SK-N-DZ (cell line): Measurements from ENCODE around the gene CPNE8. TPM values are rescaled to one million over a fixed set of nuclear protein-coding genes. Genes with fewer than 3 reads are reported as not detected.

Source experiments
- DNase-seq: peaks from one replicate; pipeline ENCODE4 v3.0.0-alpha.2; 2015; ENCODE audit warnings: low spot score
- polyA plus RNA-seq, 2 experiments: library from polyadenylated mRNA; depleted of rRNA; stranded (reverse); fragments of >200 nt; gene quantifications; 2 replicates each; pipeline ENCODE4 v1.2.3, GENCODE V29; 2014

CPNE8 gene
- polyA plus RNA-seq (2014; cell fraction: cytosol; rRNA removed), result 31.8 and 36.0 TPM in 2 replicates
- polyA plus RNA-seq (2014; cell fraction: nucleus; rRNA removed), result 37.8 and 40.3 TPM in 2 replicates

- peak; percentile 84 for DNase-seq
Observed at GRCh38 chr12:38905480-38906351, at the start of gene CPNE8. Gene CPNE8 (minus strand): TSS chr12:38905591. CDS start chr12:38905534, 57 bp downstream.

DNA sequence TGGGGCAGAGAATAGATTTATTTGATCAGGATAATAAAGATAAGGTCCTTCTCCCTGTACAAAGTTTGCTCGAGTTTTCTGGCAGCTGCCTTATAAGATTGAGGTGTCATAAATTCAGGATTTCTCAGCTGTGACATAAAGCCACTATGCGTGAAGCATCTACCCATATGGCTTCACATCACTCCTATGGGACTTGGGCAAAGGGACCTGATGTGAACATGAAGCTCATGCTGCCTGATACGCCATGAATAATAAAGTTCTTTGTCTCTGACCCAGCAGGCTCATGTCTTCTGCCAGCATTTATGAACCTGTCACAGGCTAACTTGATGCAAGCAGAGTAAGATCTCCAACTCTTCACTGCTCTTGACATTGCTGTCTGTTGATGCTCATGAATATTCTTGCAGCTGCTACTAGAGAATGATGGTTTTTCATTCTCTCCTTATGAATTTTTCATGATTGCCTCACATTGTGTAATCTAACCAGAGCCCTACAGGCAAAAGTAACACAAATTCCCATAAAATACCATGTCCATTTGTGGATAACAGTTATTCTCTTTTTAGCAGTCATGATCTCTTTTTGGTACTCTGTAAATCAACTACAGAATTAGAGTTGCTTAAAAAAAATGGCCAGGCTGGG, 49.0 kb upstream of the CPNE8 start:
- DNase-seq, result no peak

GRCh38 chr12:38949363-38949762, 44.0 kb upstream of the CPNE8 start:
- DNase-seq, result no peak

DNA sequence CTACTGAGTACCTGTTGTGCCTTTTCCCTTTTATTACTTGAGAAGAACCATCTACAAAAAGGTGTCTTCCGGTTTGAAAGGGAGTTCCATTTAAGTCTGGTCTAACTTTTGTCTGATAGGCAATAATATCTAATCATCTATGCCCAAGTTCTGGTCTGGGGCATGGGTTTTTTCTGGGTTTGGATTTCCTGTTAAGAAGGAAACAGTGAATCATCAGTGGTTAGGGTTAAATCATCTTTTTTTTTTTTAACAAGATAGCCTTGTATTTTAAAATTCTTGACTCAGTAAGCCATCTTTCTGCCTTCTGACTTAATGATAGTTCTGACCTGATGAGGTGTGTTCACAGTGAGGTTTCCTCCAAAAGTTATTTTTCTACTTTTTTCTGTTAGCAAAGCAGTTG, 29.3 kb upstream of the CPNE8 start:
- DNase-seq, result no peak

DNA sequence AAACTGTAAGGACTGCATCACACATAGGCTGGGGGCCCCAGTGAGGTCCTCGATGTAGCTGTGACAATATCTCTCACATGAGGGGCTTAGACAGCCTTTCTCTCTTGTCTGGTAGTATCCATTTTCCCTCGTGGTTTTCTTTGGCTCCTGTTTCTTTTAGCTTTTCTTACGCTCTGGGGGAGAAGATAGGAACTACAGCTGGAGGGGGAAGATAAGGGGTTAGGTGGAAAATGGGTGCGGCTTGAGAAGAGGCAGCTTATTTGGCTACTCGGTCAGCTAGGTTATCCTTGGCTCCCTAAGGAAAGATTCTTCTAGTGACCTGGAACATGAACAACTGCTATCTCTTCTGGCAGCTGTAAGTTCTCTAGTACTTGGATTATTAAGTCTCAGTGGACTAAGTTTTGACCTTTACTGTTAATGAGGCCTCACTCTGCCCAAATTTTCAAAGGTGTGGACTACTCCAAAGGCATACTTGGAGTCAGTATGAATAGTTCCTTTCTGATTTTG, 28.7 kb upstream of the CPNE8 start:
- DNase-seq, result no peak

GRCh38 chr12:38932320-38932719, 26.9 kb upstream of the CPNE8 start:
- no peak for DNase-seq

DNA sequence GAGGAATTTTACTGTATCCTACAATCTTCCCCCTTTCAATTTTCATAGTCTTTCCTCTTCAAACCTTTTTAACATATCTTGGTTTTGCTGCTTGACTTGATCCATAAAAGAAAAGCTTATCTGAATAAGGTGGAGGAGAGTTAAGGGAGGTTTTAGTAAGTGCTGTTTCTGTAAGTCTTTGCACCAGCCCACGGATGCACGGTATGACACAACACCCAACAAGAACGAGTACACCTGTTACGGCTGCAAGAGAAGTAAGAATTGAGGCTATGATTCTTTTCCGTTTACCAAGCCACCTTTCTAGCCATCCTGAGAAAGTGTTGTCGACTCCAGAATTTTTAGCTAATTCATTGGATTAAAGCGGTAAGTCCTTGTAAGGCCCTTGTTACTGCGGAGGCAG, 26.1 kb upstream of the CPNE8 start:
- no peak for DNase-seq

GRCh38 chr12:38930990-38931389, 25.6 kb upstream of the CPNE8 start:
- no peak for DNase-seq

GRCh38 chr12:38926501-38926900, 21.1 kb upstream of the CPNE8 start:
- DNase-seq, result no peak

DNA sequence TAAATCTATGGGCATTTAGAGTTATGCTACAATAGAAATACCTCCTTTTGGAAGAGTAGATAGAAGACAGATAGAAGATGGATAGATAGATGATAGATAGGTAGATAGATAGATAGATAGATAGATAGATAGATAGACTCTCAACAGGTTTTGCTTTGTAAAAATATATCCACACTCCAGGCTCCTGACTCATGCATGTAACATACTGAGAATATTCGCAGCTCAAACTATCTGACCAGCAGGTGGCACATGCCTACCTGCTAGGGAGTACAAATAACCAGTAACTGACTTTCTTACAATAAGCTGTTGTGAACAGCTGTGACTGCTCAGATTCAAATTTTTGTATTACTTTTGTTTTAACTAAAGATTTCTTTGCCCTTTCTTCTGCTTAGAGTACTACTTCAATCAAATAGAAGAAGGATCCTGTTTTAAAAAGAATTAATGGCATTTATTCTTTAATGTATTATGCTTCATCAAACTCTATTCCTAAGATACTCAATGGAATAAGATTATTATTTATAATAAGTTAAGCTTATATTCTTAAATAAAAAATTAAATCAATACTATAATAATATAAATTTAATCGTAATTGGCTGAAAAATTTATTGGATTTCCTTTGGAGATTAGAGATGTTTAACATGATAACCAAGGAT, 15.8 kb upstream of the CPNE8 start:
- DNase-seq, result peak; percentile 87

DNA sequence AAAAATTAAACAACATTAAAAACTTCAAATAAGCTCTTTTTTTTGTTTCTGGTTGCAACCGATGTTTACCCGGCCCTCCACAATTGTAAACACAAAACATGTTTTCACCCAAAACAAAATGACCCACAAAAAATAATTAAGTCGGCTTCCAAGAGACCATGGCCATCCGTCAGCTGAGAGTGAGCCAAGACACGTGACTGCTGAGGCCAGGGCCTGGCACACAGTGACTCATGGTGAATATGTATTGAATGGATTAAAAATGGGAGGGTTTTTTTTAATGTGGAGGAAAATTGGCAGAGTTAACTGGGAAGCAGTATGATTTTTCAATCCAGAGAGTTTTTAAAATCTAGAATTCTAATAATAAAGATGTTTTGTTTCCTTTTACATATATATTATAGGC, 13.8 kb upstream of the CPNE8 start:
- no peak for DNase-seq

GRCh38 chr12:38915429-38916182, 10.2 kb upstream of the CPNE8 start:
- DNase-seq, result peak; percentile 78

DNA sequence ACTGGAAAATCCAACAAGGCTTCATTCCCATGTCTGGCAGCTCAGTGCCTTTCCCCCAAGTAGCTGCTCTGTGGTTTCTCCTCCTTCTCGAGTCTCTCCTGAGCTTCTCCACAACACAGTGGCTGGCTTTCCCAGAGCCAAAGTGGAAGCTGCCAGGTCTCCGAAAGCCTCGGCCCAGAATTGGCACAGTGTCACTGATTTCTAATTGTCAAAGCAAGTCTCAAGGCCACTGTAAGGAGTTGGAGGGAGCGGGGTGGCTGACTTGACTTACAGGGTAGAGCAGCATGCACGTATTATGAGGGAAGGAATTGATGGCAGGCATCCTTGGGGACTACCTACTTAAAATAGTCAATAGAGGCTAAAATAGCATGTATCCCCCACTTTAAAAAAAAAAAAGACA, 6.7 kb upstream of the CPNE8 start:
- no peak for DNase-seq

DNA sequence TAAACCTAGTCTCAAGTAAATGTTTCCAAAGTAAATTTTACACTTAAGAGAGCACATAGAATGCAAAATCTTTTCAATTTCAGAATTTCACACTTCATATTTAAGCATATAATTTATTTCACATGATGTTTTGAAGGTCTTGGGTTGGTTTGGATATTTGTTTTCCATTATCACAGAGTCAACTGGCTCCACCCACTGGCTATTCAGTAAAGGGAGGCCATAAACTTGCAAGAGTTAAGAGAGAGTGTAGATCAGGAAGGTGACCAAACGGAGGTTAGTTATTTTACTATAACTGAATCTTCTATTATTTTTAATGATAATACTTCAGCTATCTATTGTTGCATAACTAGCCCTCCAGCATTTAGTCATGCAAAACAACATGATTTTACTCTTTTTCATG, 6.2 kb upstream of the CPNE8 start:
- no peak for DNase-seq

DNA sequence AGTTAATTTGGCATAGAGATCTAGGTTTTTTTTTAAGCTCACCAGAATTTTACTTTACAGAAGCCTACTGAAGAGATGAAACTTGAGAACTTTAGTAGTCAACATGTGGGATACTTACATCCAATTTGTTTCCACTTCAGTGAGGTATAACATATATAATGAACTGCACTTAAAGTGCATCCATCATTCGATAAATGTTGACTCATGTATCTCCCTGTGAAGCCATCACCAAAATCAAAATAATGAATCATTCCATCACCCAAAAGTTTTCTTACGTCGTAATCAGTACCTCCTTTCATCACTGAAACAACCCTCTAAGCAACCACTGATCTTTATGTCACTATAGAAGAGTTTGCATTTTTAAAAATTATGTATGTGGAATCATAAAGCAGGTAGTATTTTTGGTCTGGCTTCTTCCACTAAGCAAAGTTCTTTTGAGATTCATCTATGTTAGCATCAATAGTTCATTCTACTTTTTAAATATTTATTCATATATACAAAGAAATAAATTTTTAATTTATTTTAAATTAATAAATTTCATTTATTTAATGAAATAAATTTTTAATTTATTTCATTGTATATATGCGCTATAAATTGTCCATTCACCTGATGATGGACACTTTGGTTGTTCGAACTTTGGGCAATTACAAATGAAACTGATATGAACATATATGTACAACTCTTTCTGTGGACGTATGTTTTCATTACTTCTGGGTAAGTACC, 2.0 kb upstream of the CPNE8 start:
- no peak for DNase-seq

DNA sequence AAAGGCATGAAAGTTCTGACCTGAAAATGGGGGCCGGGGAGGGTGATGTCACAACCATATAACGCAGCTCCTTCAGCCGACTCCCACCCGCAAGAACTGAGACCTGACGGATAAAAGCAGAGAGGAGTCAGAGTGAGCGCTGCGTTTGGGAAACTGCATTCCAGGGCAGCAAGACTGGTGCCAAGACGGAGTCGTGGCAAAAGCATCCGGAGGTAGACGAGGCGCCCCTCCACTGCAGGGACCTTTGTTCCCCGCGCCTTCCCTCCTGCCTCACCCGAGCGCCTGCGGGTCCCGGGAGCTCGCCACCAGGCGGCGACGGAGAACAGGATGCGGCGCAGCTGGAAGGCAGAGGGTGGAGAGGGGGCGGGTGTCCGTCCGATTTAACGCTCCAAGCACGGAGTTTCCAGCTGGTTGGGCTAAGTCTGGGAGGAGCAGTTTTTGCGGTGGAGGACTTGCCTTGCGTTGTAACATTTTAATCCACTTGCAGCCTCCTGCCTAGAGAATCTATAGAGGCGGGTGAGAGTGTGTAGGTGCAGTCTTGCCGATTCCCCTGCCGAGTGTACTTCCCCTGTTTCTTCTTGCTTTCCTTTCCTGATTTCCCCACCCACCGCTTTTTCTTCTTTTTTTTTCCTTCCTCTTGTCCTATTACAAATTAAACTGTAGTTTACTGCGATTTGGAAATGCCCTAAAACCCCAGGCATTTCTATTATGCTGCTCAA, 1.2 kb upstream of the CPNE8 start:
- peak; percentile 90 for DNase-seq

GRCh38 chr12:38904537-38905479, 583 bp downstream of the CPNE8 start:
- peak; percentile 94 for DNase-seq

- DNase-seq, result no peak
Observed at GRCh38 chr12:38903596-38903995, 1.8 kb downstream of the CPNE8 start.
